ENCODE results near the gene NAV2. TPM values are rescaled to one million over a fixed set of nuclear protein-coding genes. Genes with fewer than 3 reads are reported as not detected.
"Not testable (repeated sequence)": the region's sequence is repeated elsewhere in the genome, so short reads cannot be mapped to it uniquely, and the experiment has no call there.

Gene NAV2
- polyA plus RNA-seq, 2 donors = 4.3 to 9.7 TPM

DNA sequence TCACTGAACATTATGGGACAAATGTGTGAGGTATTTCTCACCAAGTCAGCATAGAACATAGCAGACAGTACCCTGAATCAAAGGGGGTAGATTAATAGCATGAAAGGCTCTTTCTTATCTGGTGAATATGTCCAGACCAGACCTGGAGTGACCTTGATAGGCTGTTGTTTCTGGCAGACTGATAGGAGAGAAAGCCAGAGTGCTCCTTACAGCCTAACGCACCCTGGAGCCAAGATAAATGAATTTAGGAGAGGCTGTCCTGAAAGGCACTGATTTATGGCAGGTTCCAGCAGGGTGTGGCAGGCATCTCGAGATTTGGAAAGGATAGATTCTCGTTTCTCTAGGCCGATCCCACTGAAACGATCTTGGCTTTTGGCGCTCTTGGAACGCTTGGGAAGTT lies 243.0 kb downstream of the NAV2 start:
- Histone ChIP-seq H3K9me3 (ENCODE audit: control insufficient read depth in 2 of 2, insufficient read depth in 1 of 2, low read depth in 1 of 2, low read length in 1 of 2) (no peaks in the 10 kb centered on the region), H3K4me3 (ENCODE audit: low read depth in 1 of 2, low read length in 2 of 2) (no peak overlapping the region), H3K4me1 (ENCODE audit: control insufficient read depth in 2 of 2, insufficient read depth in 2 of 2, low read length in 1 of 2) (no peaks in the 10 kb centered on the region), H3K27ac (ENCODE audit: low read depth in 2 of 2, low read length in 1 of 2) (no peak overlapping the region), H3K36me3 (ENCODE audit: control insufficient read depth in 2 of 2, insufficient read depth in 2 of 2, low read length in 1 of 2) (no peaks in the 10 kb centered on the region), H3K27me3 (ENCODE audit: control insufficient read depth in 1 of 2, insufficient read depth in 2 of 2, low read length in 2 of 2) (no peaks in the 10 kb centered on the region)
- 38 to 49% methylated on average over 7 of the region's 7 CpGs for WGBS, 2 donors

- H3K36me3 ChIP-seq (ENCODE audit: control insufficient read depth in 2 of 2, insufficient read depth in 2 of 2, low read length in 1 of 2) = no peaks in the 10 kb centered on the region
- no peak overlapping the region for H3K4me3 ChIP-seq (ENCODE audit: low read depth in 1 of 2, low read length in 2 of 2)
- WGBS, 2 donors = 51 to 64% methylated on average over 4 of the region's 4 CpGs
- no peaks in the 10 kb centered on the region for H3K27me3 ChIP-seq (ENCODE audit: control insufficient read depth in 1 of 2, insufficient read depth in 2 of 2, low read length in 2 of 2)
- H3K4me1 ChIP-seq (ENCODE audit: control insufficient read depth in 2 of 2, insufficient read depth in 2 of 2, low read length in 1 of 2) = no peaks in the 10 kb centered on the region
- H3K9me3 ChIP-seq (ENCODE audit: control insufficient read depth in 2 of 2, insufficient read depth in 1 of 2, low read depth in 1 of 2, low read length in 1 of 2) = no peaks in the 10 kb centered on the region
- H3K27ac ChIP-seq (ENCODE audit: low read depth in 2 of 2, low read length in 1 of 2) = no peak overlapping the region
These were observed 243.6 kb downstream of the NAV2 start for GRCh38 chr11:19956228-19956627.

DNA sequence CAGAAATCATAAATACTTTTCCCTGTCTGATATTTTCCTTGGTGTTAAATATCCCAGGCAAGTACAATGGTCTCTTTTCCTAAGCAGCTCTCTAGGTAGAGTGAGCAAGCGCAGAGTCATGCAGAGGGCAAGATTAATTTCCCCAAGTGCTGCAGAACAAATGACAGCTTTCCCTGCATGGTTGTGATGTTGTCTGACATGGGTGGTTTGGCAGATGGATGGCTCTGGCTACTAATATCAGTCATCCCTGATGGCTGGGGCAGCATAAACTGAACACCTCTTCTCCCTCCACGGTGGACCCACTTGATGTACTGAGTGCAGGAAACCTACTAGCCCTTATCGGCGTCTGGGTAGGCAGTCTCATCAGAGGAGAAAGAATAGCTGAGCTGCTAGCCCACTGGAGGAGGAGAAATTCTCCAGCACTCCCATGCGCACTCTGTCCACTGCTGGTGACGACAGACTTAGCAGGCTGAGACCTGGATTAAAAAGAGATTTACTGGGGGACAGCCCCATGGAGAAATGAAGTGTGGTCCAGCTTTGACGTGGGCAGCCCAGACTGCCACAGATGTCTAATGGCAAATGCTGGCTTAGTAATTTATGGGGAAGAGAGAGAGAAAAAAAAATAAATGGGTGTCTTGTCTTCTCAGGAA lies 244.8 kb downstream of the NAV2 start:
- H3K36me3 ChIP-seq (ENCODE audit: control insufficient read depth in 2 of 2, insufficient read depth in 2 of 2, low read length in 1 of 2) = no peaks in the 10 kb centered on the region
- H3K4me1 ChIP-seq (ENCODE audit: control insufficient read depth in 2 of 2, insufficient read depth in 2 of 2, low read length in 1 of 2) = no peaks in the 10 kb centered on the region
- 87 to 90% methylated on average over 7 of the region's 7 CpGs for WGBS, 2 donors
- H3K4me3 ChIP-seq (ENCODE audit: low read depth in 1 of 2, low read length in 2 of 2) = no peak overlapping the region
- H3K27ac ChIP-seq (ENCODE audit: low read depth in 2 of 2, low read length in 1 of 2) = no peak overlapping the region
- H3K27me3 ChIP-seq (ENCODE audit: control insufficient read depth in 1 of 2, insufficient read depth in 2 of 2, low read length in 2 of 2) = no peaks in the 10 kb centered on the region
- no peaks in the 10 kb centered on the region for H3K9me3 ChIP-seq (ENCODE audit: control insufficient read depth in 2 of 2, insufficient read depth in 1 of 2, low read depth in 1 of 2, low read length in 1 of 2)

DNA sequence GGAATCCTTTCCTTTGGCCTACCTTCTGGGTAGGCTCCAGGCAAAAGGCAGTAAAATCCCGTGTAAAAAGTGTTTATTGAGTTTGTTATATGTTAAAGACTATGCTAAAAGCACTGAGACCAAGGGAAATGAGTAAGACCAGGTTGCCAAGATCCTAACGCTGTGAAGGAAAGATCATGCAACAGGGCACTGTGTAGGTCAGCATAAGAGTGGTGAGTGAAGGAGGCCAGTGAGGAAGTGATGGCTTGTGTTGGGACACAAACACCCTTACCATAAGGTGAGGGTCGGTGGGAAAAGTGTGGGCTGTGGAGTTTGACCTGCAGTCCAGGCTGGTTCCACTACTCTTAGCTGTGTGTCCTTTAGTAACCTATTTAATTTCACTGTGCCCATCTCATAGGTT lies 245.6 kb downstream of the NAV2 start:
- Histone ChIP-seq H3K36me3 (ENCODE audit: control insufficient read depth in 2 of 2, insufficient read depth in 2 of 2, low read length in 1 of 2) (no peaks in the 10 kb centered on the region), H3K27me3 (ENCODE audit: control insufficient read depth in 1 of 2, insufficient read depth in 2 of 2, low read length in 2 of 2) (no peaks in the 10 kb centered on the region), H3K4me1 (ENCODE audit: control insufficient read depth in 2 of 2, insufficient read depth in 2 of 2, low read length in 1 of 2) (no peaks in the 10 kb centered on the region), H3K27ac (ENCODE audit: low read depth in 2 of 2, low read length in 1 of 2) (no peak overlapping the region), H3K4me3 (ENCODE audit: low read depth in 1 of 2, low read length in 2 of 2) (no peak overlapping the region), H3K9me3 (ENCODE audit: control insufficient read depth in 2 of 2, insufficient read depth in 1 of 2, low read depth in 1 of 2, low read length in 1 of 2) (no peaks in the 10 kb centered on the region)
- 75 to 76% methylated on average over 3 of the region's 3 CpGs for WGBS, 2 donors

DNA sequence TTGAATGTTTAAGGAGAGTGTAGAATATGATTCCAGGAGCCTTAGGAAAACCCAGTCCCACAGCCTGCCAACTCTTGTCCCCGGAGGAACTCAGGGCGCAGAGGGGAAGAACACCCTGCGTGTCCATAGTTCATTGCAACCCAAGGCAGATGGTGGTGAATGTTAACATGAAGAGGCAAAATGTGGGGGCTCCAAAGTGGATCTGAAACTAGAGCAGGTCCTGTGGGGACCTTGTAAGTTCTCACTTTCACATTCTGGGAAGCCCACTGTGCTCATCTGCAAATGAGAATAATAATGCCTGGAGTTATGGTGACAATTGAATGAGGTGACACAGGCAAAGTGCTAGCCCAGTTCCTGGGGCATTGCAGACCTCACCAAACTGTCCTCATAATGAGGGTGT lies 246.6 kb downstream of the NAV2 start:
- Histone ChIP-seq H3K27me3 (ENCODE audit: control insufficient read depth in 1 of 2, insufficient read depth in 2 of 2, low read length in 2 of 2) (no peaks in the 10 kb centered on the region), H3K36me3 (ENCODE audit: control insufficient read depth in 2 of 2, insufficient read depth in 2 of 2, low read length in 1 of 2) (no peaks in the 10 kb centered on the region), H3K4me1 (ENCODE audit: control insufficient read depth in 2 of 2, insufficient read depth in 2 of 2, low read length in 1 of 2) (no peaks in the 10 kb centered on the region), H3K27ac (ENCODE audit: low read depth in 2 of 2, low read length in 1 of 2) (no peak overlapping the region), H3K4me3 (ENCODE audit: low read depth in 1 of 2, low read length in 2 of 2) (no peak overlapping the region), H3K9me3 (ENCODE audit: control insufficient read depth in 2 of 2, insufficient read depth in 1 of 2, low read depth in 1 of 2, low read length in 1 of 2) (no peaks in the 10 kb centered on the region)
- WGBS, 2 donors = 95 to 98% methylated on average over 3 of the region's 3 CpGs

- Histone ChIP-seq H3K27me3 (ENCODE audit: control insufficient read depth in 1 of 2, insufficient read depth in 2 of 2, low read length in 2 of 2) (no peaks in the 10 kb centered on the region), H3K36me3 (ENCODE audit: control insufficient read depth in 2 of 2, insufficient read depth in 2 of 2, low read length in 1 of 2) (no peaks in the 10 kb centered on the region), H3K4me3 (ENCODE audit: low read depth in 1 of 2, low read length in 2 of 2) (no peak overlapping the region), H3K9me3 (ENCODE audit: control insufficient read depth in 2 of 2, insufficient read depth in 1 of 2, low read depth in 1 of 2, low read length in 1 of 2) (no peaks in the 10 kb centered on the region), H3K27ac (ENCODE audit: low read depth in 2 of 2, low read length in 1 of 2) (no peak overlapping the region), H3K4me1 (ENCODE audit: control insufficient read depth in 2 of 2, insufficient read depth in 2 of 2, low read length in 1 of 2) (no peaks in the 10 kb centered on the region)
- WGBS, 2 donors = 41 to 66% methylated on average over 10 of the region's 10 CpGs
These were observed 247.0 kb downstream of the NAV2 start for GRCh38 chr11:19959648-19960059.

GRCh38 chr11:19960410-19960809 lies 247.8 kb downstream of the NAV2 start:
- not testable (repeated sequence) for H3K27ac ChIP-seq (ENCODE audit: low read depth in 2 of 2, low read length in 1 of 2); H3K4me3 ChIP-seq (ENCODE audit: low read depth in 1 of 2, low read length in 2 of 2)
- WGBS, 2 donors = 96 to 97% methylated on average over 3 of the region's 3 CpGs

DNA sequence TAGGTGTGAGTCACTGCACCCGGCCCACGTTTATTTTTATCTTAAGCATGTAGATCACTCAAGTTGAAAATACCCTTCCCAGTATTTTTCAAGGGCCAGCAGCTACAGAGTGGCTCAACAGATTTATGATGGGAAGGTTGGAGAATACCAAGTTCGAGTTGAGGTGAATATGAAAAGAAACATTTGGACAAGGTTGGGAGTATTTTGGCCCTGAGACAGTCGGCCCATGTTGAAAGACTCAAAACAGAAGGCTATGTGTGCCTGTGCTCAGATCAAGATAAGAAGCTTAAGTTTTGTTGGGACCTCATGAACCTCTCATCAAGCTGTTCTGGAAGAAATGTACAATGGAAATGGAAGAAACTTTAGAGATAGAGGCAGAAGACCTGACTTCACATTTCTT lies 248.6 kb downstream of the NAV2 start:
- H3K9me3 ChIP-seq (ENCODE audit: control insufficient read depth in 2 of 2, insufficient read depth in 1 of 2, low read depth in 1 of 2, low read length in 1 of 2) = no peaks in the 10 kb centered on the region
- no peaks in the 10 kb centered on the region for H3K4me1 ChIP-seq (ENCODE audit: control insufficient read depth in 2 of 2, insufficient read depth in 2 of 2, low read length in 1 of 2)
- H3K27ac ChIP-seq (ENCODE audit: low read depth in 2 of 2, low read length in 1 of 2) = no peak overlapping the region
- no peak overlapping the region for H3K4me3 ChIP-seq (ENCODE audit: low read depth in 1 of 2, low read length in 2 of 2)
- H3K27me3 ChIP-seq (ENCODE audit: control insufficient read depth in 1 of 2, insufficient read depth in 2 of 2, low read length in 2 of 2) = no peaks in the 10 kb centered on the region
- WGBS, 2 donors = 74 to 79% methylated on average over 4 of the region's 4 CpGs
- no peaks in the 10 kb centered on the region for H3K36me3 ChIP-seq (ENCODE audit: control insufficient read depth in 2 of 2, insufficient read depth in 2 of 2, low read length in 1 of 2)

More at GRCh38 chr11:19960410-19960809, 247.8 kb downstream of the NAV2 start:
- not testable (repeated sequence) for H3K36me3 ChIP-seq (ENCODE audit: control insufficient read depth in 2 of 2, insufficient read depth in 2 of 2, low read length in 1 of 2); H3K27me3 ChIP-seq (ENCODE audit: control insufficient read depth in 1 of 2, insufficient read depth in 2 of 2, low read length in 2 of 2); H3K4me1 ChIP-seq (ENCODE audit: control insufficient read depth in 2 of 2, insufficient read depth in 2 of 2, low read length in 1 of 2); H3K9me3 ChIP-seq (ENCODE audit: control insufficient read depth in 2 of 2, insufficient read depth in 1 of 2, low read depth in 1 of 2, low read length in 1 of 2)

GRCh38 chr11:19962053-19962800 lies 249.6 kb downstream of the NAV2 start:
- Histone ChIP-seq H3K27me3 (ENCODE audit: control insufficient read depth in 1 of 2, insufficient read depth in 2 of 2, low read length in 2 of 2) (no peaks in the 10 kb centered on the region), H3K27ac (ENCODE audit: low read depth in 2 of 2, low read length in 1 of 2) (no peak overlapping the region), H3K36me3 (ENCODE audit: control insufficient read depth in 2 of 2, insufficient read depth in 2 of 2, low read length in 1 of 2) (no peaks in the 10 kb centered on the region), H3K4me1 (ENCODE audit: control insufficient read depth in 2 of 2, insufficient read depth in 2 of 2, low read length in 1 of 2) (no peaks in the 10 kb centered on the region), H3K4me3 (ENCODE audit: low read depth in 1 of 2, low read length in 2 of 2) (no peak overlapping the region), H3K9me3 (ENCODE audit: control insufficient read depth in 2 of 2, insufficient read depth in 1 of 2, low read depth in 1 of 2, low read length in 1 of 2) (no peaks in the 10 kb centered on the region)
- WGBS, 2 donors = 81 to 92% methylated on average over 4 of the region's 4 CpGs

- no peaks in the 10 kb centered on the region for H3K4me1 ChIP-seq (ENCODE audit: control insufficient read depth in 2 of 2, insufficient read depth in 2 of 2, low read length in 1 of 2)
- no peaks in the 10 kb centered on the region for H3K9me3 ChIP-seq (ENCODE audit: control insufficient read depth in 2 of 2, insufficient read depth in 1 of 2, low read depth in 1 of 2, low read length in 1 of 2)
- 76 to 81% methylated on average over 4 of the region's 4 CpGs for WGBS, 2 donors
- H3K27ac ChIP-seq (ENCODE audit: low read depth in 2 of 2, low read length in 1 of 2) = no peak overlapping the region
- H3K36me3 ChIP-seq (ENCODE audit: control insufficient read depth in 2 of 2, insufficient read depth in 2 of 2, low read length in 1 of 2) = no peaks in the 10 kb centered on the region
- H3K27me3 ChIP-seq (ENCODE audit: control insufficient read depth in 1 of 2, insufficient read depth in 2 of 2, low read length in 2 of 2) = no peaks in the 10 kb centered on the region
- no peak overlapping the region for H3K4me3 ChIP-seq (ENCODE audit: low read depth in 1 of 2, low read length in 2 of 2)
These were observed 250.2 kb downstream of the NAV2 start for GRCh38 chr11:19962801-19963175.

Measured in esophagus (tissue), 2 donors.